SJCRH30 (cell line): ENCODE results near the gene CORO2B. TPM values are rescaled to one million over a fixed set of nuclear protein-coding genes. Genes with fewer than 3 reads are reported as not detected.
"Not testable (repeated sequence)": the region's sequence is repeated elsewhere in the genome, so short reads cannot be mapped to it uniquely, and the experiment has no call there.

Experiments
- DNase-seq, 2 experiments: peaks; one replicate each; pipeline ENCODE4 v3.0.0-alpha.2; 2015 to 2020
- H3K27ac ChIP-seq: fragments of 250-450 bp; sonication (Bioruptor Pico); 2 replicates; pipeline ENCODE4 v1.5.1; 2020; ENCODE audit warnings: mild to moderate bottlenecking, moderate library complexity
- H3K27me3 ChIP-seq: fragments of 250-450 bp; sonication (Bioruptor Pico); 2 replicates; pipeline ENCODE4 v1.5.1; 2020; ENCODE audit warnings: mild to moderate bottlenecking, moderate library complexity
- H3K36me3 ChIP-seq: fragments of 250-450 bp; sonication (Bioruptor Pico); 2 replicates; pipeline ENCODE4 v1.5.1; 2020; ENCODE audit warnings: mild to moderate bottlenecking, moderate library complexity
- H3K4me1 ChIP-seq: fragments of 250-450 bp; sonication (Bioruptor Pico); 2 replicates; pipeline ENCODE4 v1.5.1; 2020; ENCODE audit warnings: mild to moderate bottlenecking, moderate library complexity
- H3K4me3 ChIP-seq: fragments of 250-450 bp; sonication (Bioruptor Pico); 2 replicates; pipeline ENCODE4 v1.5.1; 2020; ENCODE audit warnings: mild to moderate bottlenecking, moderate library complexity
- H3K9me3 ChIP-seq: fragments of 250-450 bp; sonication (Bioruptor Pico); replicated peaks from 2 replicates; pipeline ENCODE4 v1.5.1; 2020; ENCODE audit warnings: mild to moderate bottlenecking, moderate library complexity
- total RNA-seq: library from RNA; depleted of rRNA; stranded (reverse); fragments of >200 nt; shearing (Covaris generic); gene quantifications from 2 replicates; pipeline ENCODE4 v1.2.3, GENCODE V29; 2014

CORO2B gene
- total RNA-seq, 1 experiment from 2014 or later: not detected

GRCh38 chr15:68730471-68730919, 151.7 kb downstream of the CORO2B start:
- no peaks in the 10 kb centered on the region for H3K4me1 ChIP-seq
- peak in 1 of 2 experiments; percentile 58 for DNase-seq
- H3K27ac ChIP-seq: no peak overlapping the region

GRCh38 chr15:68730976-68731897, 152.4 kb downstream of the CORO2B start:
- Histone ChIP-seq H3K4me3 (no peak overlapping the region), H3K36me3 (no peaks in the 10 kb centered on the region), H3K27me3 (peaks cover 22% of the 10 kb centered on the region), H3K9me3 (no peaks in the 10 kb centered on the region), H3K4me1 (no peaks in the 10 kb centered on the region), H3K27ac (no peak overlapping the region)
- DNase-seq: no peak

More at GRCh38 chr15:68730471-68730919, 151.7 kb downstream of the CORO2B start:
- Histone ChIP-seq H3K9me3 (no peaks in the 10 kb centered on the region), H3K27me3 (peaks cover 22% of the 10 kb centered on the region), H3K36me3 (no peaks in the 10 kb centered on the region), H3K4me3 (no peak overlapping the region)

- no peaks in the 10 kb centered on the region for H3K9me3 ChIP-seq
- H3K27ac ChIP-seq: no peak overlapping the region
- no peak for DNase-seq
- H3K27me3 ChIP-seq: peaks cover 22% of the 10 kb centered on the region
- H3K4me1 ChIP-seq: no peaks in the 10 kb centered on the region
- H3K4me3 ChIP-seq: no peak overlapping the region
- H3K36me3 ChIP-seq: no peaks in the 10 kb centered on the region
These were observed 153.7 kb downstream of the CORO2B start for GRCh38 chr15:68732451-68732850.

- peaks cover 21% of the 10 kb centered on the region for H3K27me3 ChIP-seq
- H3K4me3 ChIP-seq: no peak overlapping the region
- no peaks in the 10 kb centered on the region for H3K9me3 ChIP-seq
- no peaks in the 10 kb centered on the region for H3K36me3 ChIP-seq
- H3K27ac ChIP-seq: no peak overlapping the region
- no peaks in the 10 kb centered on the region for H3K4me1 ChIP-seq
- DNase-seq: no peak
These were observed 154.9 kb downstream of the CORO2B start for GRCh38 chr15:68733666-68734065.

GRCh38 chr15:68734352-68734751, 155.6 kb downstream of the CORO2B start:
- Histone ChIP-seq H3K9me3 (no peaks in the 10 kb centered on the region), H3K36me3 (no peaks in the 10 kb centered on the region), H3K4me3 (no peak overlapping the region), H3K27me3 (peaks cover 21% of the 10 kb centered on the region), H3K27ac (no peak overlapping the region), H3K4me1 (no peaks in the 10 kb centered on the region)
- no peak for DNase-seq

GRCh38 chr15:68734881-68735280, 156.1 kb downstream of the CORO2B start:
- Histone ChIP-seq H3K4me1 (no peaks in the 10 kb centered on the region), H3K27ac (no peak overlapping the region), H3K9me3 (no peaks in the 10 kb centered on the region), H3K27me3 (peaks cover 20% of the 10 kb centered on the region), H3K36me3 (no peaks in the 10 kb centered on the region), H3K4me3 (no peak overlapping the region)
- DNase-seq: no peak

GRCh38 chr15:68735610-68736009, 156.8 kb downstream of the CORO2B start:
- DNase-seq: no peak
- H3K27me3 ChIP-seq: peaks cover 17% of the 10 kb centered on the region
- H3K27ac ChIP-seq: no peak overlapping the region
- H3K4me3 ChIP-seq: no peak overlapping the region
- no peaks in the 10 kb centered on the region for H3K36me3 ChIP-seq
- H3K9me3 ChIP-seq: no peaks in the 10 kb centered on the region
- no peaks in the 10 kb centered on the region for H3K4me1 ChIP-seq

- Histone ChIP-seq H3K4me1 (no peaks in the 10 kb centered on the region), H3K36me3 (no peaks in the 10 kb centered on the region), H3K4me3 (no peak overlapping the region), H3K27ac (no peak overlapping the region), H3K9me3 (no peaks in the 10 kb centered on the region), H3K27me3 (0 out of 2 replicates have a peak, but pooled peaks cover 6% of the 10 kb centered on the region)
- no peak for DNase-seq
These were observed 160.7 kb downstream of the CORO2B start for GRCh38 chr15:68739390-68740080.

- no peak for DNase-seq
- 0 out of 2 replicates have a peak, but pooled peaks cover 11% of the 10 kb centered on the region for H3K27me3 ChIP-seq
- H3K4me1 ChIP-seq: no peaks in the 10 kb centered on the region
- H3K4me3 ChIP-seq: no peak overlapping the region
- H3K27ac ChIP-seq: no peak overlapping the region
- no peaks in the 10 kb centered on the region for H3K9me3 ChIP-seq
- H3K36me3 ChIP-seq: no peaks in the 10 kb centered on the region
These were observed 164.5 kb downstream of the CORO2B start for GRCh38 chr15:68743256-68743655.

GRCh38 chr15:68749365-68749764, 170.6 kb downstream of the CORO2B start:
- H3K4me1 ChIP-seq: no peaks in the 10 kb centered on the region
- DNase-seq: no peak
- no peak overlapping the region for H3K27ac ChIP-seq
- 0 out of 2 replicates have a peak, but pooled peaks cover 8% of the 10 kb centered on the region for H3K27me3 ChIP-seq
- H3K9me3 ChIP-seq: no peaks in the 10 kb centered on the region; the same call in 1 of the 2 replicates
- no peaks in the 10 kb centered on the region for H3K36me3 ChIP-seq
- no peak overlapping the region for H3K4me3 ChIP-seq

GRCh38 chr15:68749793-68750192, 171.0 kb downstream of the CORO2B start:
- Histone ChIP-seq H3K9me3 (no peaks in the 10 kb centered on the region; the same call in 1 of the 2 replicates), H3K4me1 (no peaks in the 10 kb centered on the region), H3K27ac (no peak overlapping the region), H3K4me3 (no peak overlapping the region), H3K36me3 (no peaks in the 10 kb centered on the region), H3K27me3 (0 out of 2 replicates have a peak, but pooled peaks cover 8% of the 10 kb centered on the region)
- peak in 1 of 2 experiments; percentile 45 for DNase-seq

GRCh38 chr15:68751622-68752021, 172.8 kb downstream of the CORO2B start:
- Histone ChIP-seq H3K36me3 (no peaks in the 10 kb centered on the region), H3K27ac (no peak overlapping the region), H3K4me1 (no peaks in the 10 kb centered on the region), H3K4me3 (no peak overlapping the region), H3K9me3 (no peaks in the 10 kb centered on the region; the same call in 1 of the 2 replicates), H3K27me3 (0 out of 2 replicates have a peak, but pooled peaks cover 8% of the 10 kb centered on the region)
- no peak for DNase-seq

- Histone ChIP-seq H3K36me3 (no peaks in the 10 kb centered on the region), H3K27ac (no peak overlapping the region), H3K9me3 (no peaks in the 10 kb centered on the region), H3K4me1 (no peaks in the 10 kb centered on the region), H3K4me3 (no peak overlapping the region), H3K27me3 (0 out of 2 replicates have a peak, but pooled peaks cover 3% of the 10 kb centered on the region)
- DNase-seq: no peak
These were observed 176.9 kb downstream of the CORO2B start for GRCh38 chr15:68755731-68756130.

GRCh38 chr15:68759982-68760579, 181.3 kb downstream of the CORO2B start:
- not testable (repeated sequence) for H3K9me3 ChIP-seq, H3K36me3 ChIP-seq, H3K4me1 ChIP-seq, H3K27me3 ChIP-seq, H3K27ac ChIP-seq, DNase-seq, H3K4me3 ChIP-seq
